GM21360 (cell line): ENCODE measurements around the gene INSYN2A.

ENCODE experiments used
- ATAC-seq: cut with Tn5 transposase; IDR thresholded peaks from one replicate; pipeline ENCODE4 v1.9.1; 2021; ENCODE audit warnings: mild to moderate bottlenecking, moderate library complexity; ENCODE audit not compliant: unreplicated experiment

The INSYN2A gene

DNA sequence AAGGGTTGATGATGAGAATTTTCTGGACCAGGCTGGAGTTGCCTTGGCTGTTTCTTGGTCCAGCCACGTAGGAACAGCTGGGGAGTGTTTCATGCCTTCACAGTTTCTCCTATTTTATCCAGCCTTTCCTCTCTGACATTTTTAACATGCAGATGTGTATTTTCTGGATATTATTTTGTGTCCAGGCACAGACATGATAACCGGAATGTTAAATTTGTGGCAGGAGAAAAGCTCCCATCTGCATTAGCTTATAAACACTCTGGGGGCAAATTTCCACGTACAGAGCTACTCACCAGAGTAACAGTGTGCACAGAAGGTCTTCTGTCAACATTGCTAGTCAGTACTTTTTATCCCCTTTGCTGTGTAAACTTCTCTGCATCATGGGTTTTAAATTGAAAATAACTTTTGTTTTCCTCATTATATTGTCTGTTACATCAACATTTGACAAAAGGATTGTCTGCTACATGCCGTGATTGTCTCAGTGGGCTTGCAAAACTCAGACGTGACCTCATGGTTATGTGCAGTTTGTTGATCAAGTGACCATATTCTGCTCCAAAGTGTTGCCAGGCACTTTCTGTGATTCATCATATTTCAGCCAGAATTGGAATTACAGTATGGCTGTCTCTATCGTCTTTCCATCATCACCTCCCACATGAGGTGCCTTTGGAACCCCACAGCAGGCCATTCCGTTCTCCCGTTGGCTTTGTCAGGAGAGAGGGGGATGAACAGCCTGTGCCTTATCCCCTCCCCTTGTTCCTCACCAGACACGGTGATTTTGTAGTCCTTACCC is 41.4 kb downstream of the INSYN2A start:
- ATAC-seq: no peak

DNA sequence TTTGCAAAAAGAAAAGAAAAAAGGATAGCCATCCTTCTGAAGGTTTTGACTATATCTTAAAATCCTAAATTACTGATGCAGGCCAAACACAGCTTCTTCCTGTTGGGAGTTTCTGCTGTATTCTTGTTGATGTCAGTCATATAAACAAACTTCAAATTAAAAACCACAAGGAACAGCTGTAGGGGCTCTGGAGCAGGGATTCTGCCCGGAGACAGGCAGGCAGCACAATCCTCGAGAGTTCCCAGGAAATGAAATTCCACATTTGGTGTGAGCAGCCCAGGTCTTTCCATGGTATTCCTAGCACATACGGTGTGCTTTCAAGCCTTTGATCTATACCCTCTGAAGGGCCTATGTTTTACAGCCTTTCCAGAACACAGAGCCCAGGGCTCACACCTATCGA is 43.2 kb downstream of the INSYN2A start:
- ATAC-seq: no peak

DNA sequence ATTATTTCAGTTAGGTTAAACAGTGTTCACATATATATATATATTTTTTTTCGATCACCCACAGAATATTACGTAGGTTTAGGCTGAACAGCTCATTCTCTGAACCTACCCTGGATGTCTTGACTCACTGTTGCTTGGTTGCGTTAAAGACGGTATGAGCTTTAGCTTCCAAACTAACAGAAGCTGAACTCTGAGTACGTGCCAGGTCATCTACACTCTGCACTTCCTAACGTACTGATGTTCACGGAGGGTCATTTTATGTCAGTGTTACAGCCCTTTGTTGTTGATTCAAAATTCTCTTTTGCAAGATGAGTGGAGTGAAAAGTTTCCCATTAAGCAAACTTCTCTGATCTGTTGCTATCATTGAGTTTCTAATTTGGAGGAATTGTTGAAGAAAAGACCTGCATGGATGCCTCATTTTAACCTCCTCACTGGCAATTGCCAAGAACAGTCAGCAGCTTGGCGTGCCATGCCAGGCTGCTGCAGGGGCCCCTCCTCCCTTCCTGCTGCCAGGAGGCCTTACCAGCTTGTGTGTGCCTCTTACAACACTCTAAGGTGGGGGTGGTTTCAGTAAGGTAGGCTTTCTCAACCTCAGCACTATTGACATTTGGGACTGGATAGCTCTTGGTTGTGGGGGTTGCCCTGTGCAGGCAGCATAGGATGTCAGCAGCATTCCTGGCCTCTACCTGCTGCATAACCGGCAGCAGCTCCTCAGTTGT is 44.3 kb downstream of the INSYN2A start:
- ATAC-seq: no peak

DNA sequence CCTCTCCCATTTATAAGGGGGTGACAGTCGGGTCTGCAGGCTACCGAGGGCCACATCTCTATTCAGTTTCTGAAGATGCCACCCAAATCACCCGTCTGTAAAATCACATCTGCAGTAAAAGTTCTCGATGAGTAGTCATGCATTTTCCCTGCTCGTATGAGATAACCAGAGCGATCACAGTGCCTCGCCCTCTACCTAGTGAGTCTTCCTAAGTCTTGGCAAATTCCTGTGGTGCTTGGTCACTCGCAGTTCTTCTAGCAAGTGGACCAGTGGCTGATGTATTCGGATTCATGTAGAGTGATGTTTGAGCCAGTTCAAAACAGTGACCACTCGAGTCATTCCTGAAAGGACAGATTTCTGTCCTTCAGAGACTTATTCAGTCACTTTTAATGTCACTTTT is 44.9 kb downstream of the INSYN2A start:
- ATAC-seq: no peak

DNA sequence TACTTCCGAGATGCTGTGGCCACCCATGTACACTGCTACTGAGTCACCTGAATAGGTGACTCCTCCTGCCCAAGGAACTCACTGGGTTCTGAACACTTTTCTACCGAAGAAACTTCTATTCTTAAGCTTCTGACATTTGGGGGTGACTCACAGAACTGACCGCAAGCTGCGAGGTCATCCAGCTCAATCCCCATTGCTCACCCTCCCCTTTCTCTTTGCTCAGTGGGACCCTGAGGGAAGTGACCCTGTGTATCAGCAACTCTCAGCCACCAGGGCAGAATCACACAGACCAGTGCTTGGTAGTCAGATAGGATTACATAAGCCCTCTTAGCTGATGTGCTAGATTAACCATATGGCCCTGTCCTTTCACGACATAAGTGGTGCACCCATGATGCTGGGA is 46.3 kb downstream of the INSYN2A start:
- no peak for ATAC-seq

DNA sequence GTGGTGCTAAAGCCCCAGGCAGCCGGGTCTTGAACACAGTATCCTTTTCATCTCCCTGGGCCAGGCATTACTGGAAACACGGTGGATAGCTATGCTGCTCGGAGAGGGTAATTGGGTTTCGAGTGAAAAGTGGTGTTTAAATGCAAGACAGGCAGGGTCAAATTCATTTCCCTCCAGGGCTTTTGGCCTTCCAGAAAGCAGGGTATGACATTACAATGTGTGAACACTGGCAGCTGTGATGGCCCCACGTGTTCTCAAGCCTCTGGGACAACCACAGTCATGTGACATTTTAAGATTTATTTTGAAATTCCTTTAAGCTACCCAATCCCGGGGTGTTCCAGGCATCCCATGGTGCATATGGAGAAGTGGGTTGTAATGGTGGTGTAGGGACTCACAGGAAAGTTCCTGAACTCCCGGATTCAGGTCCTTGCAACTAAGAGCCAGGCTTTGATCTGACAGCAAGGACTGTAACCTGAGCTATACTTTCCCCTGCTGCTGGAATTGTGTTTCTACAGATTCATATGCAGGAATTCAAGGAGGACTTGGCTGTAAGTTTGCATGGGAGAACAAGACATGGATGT is 46.8 kb downstream of the INSYN2A start:
- no peak for ATAC-seq

DNA sequence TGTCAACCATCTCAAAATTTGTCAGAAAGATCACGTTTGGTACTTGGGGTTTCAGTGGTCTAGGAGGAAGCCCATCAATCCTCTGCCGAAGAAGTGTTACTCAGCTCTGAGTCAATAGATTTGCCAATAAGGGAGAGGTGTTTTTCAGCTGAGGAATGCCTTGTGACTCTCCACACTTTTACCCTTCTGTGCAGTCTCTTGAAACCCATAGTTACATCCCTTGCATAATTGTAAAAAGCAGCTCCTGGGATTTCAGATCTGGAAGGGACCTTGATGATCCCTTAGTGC is 47.5 kb downstream of the INSYN2A start:
- ATAC-seq: no peak

DNA sequence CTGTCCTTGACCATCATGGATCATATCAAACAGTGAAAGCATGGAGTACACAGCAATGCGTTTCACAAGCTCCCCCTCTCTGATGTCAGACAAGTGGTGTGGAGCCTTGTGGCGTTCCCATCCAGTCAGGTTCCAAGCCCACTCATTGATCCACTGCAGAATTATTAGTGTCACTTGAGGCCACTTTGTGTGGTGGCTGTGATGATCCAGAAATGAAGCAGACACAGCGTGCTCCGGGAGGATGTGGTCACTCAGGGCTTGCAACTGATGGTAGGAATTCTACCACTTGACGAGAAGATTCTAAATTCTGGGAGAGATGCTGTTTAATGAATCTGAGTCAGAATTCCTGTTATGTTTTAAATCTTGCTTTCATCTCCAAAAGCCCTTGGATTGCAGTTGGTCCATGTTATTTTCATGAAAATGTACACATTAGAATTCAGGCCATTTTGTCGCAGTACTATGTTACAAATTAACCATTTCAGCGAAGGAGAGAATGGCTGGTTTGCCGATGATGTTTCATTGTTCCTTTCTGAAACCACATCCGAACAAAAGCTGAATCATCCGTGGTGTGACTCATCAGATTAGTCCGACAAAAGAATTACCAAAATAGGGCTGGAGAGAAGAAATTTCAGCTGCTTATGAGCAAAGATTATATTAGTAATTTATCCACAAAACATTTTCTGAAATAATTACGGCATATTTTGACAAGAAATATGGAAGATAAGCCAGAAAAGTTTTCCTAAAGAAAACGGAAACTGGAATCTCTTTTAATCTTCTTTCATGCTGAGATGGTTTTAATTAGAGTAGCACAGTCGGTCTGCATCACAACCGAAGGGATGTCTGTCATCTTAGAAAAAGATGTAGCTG is 48.1 kb downstream of the INSYN2A start:
- ATAC-seq: no peak

DNA sequence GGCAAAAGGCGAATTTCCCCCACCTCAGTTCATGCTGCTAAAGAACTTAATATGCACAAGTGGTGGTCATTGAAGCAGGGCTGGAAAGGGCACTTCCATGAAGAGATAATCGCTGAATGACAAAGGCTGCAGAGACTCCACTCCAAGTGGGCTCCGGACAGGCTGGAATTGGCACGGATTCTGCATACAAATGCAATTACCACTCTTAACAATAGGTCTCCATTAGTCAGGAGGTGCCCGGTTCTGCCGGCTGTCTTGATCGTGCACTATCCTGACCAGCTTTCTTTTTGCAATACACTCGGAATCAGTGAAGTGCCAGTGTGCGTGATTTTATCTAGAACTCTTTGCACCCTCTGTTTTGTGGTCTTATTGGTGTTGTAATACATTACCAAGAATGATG is 49.7 kb downstream of the INSYN2A start:
- ATAC-seq: no peak
